Left ventricle myocardium inferior (tissue), 1 donor: ENCODE data around the gene REEP3. TPM values are rescaled to one million over a fixed set of nuclear protein-coding genes. Genes with fewer than 3 reads are reported as not detected.

Experiments
- DNase-seq: peaks from one replicate; pipeline ENCODE4 v3.0.0-alpha.2; 2020
- H3K27ac ChIP-seq: fragments of 200-600 bp; replicated peaks from 2 replicates; pipeline ENCODE4 v1.8.0; 2021
- H3K27me3 ChIP-seq: fragments of 200-600 bp; 2 replicates; pipeline ENCODE4 v1.8.0; 2021; ENCODE audit warnings: low read depth
- H3K36me3 ChIP-seq: fragments of 200-600 bp; 2 replicates; pipeline ENCODE4 v1.8.0; 2021
- H3K4me1 ChIP-seq: fragments of 200-600 bp; 2 replicates; pipeline ENCODE4 v1.8.0; 2021
- H3K4me3 ChIP-seq: fragments of 200-600 bp; 2 replicates; pipeline ENCODE4 v1.8.0; 2021; ENCODE audit warnings: mild to moderate bottlenecking, moderate library complexity
- H3K9me3 ChIP-seq: fragments of 200-600 bp; replicated peaks from 2 replicates; pipeline ENCODE4 v1.8.0; 2021
- intact Hi-C: fragments of 100-400 bp; cut with micrococcal nuclease; formaldehyde crosslinking; loops from one replicate; pipeline ENCODE4 v1.11.0; 2022
- total RNA-seq: library from RNA; stranded (reverse); fragmentation: NEBNext Ultra II Directional; extraction: Animal tissue kit (Norgen Biotek cat#: 25700); gene quantifications from one replicate; pipeline ENCODE4 v1.2.1, GENCODE V29; 2021
- TF ChIP-seq, protein P1 (sequence below): fragments of 200-600 bp; IDR thresholded peaks from 2 replicates; pipeline ENCODE4 v1.8.0; 2021; ENCODE audit warnings: antibody characterized with exemption, mild to moderate bottlenecking, borderline replicate concordance
- donor health status: DM: no; HTN: yes; CAD: no; lungs with severe emphysema.

Gene REEP3
- total RNA-seq, 1 donor from 2014 or later, result 18.2 TPM

DNA sequence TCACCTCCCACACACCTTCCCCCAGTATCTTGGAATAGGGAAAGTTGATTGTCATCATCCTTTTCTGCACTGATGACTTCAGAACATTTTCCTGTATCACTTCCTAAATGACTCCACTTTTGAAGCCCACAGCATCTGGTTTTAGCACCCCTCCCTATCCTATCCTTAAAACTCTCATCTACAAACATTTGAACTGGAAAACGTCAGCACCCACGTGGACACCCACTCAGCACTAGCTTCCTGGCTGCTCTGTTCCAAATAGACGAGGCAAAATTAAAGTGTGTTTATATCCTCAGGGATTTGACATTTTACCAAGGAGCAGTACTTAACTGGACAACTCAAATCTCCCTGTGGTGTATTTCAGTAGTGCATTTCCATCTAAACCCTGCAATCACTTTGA, 73.9 kb downstream of the REEP3 start:
- no peak for DNase-seq
- Histone ChIP-seq H3K27me3 (no peaks in the 10 kb centered on the region), H3K9me3 (no peaks in the 10 kb centered on the region), H3K27ac (peak overlapping the region; percentile 5), H3K4me3 (no peak overlapping the region), H3K36me3 (peaks cover 20% of the 10 kb centered on the region), H3K4me1 (peaks cover 31% of the 10 kb centered on the region)
- intact Hi-C loops, result no loop called here
- TF ChIP-seq, protein P1, sequence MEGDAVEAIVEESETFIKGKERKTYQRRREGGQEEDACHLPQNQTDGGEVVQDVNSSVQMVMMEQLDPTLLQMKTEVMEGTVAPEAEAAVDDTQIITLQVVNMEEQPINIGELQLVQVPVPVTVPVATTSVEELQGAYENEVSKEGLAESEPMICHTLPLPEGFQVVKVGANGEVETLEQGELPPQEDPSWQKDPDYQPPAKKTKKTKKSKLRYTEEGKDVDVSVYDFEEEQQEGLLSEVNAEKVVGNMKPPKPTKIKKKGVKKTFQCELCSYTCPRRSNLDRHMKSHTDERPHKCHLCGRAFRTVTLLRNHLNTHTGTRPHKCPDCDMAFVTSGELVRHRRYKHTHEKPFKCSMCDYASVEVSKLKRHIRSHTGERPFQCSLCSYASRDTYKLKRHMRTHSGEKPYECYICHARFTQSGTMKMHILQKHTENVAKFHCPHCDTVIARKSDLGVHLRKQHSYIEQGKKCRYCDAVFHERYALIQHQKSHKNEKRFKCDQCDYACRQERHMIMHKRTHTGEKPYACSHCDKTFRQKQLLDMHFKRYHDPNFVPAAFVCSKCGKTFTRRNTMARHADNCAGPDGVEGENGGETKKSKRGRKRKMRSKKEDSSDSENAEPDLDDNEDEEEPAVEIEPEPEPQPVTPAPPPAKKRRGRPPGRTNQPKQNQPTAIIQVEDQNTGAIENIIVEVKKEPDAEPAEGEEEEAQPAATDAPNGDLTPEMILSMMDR, result peak; percentile 43

DNA sequence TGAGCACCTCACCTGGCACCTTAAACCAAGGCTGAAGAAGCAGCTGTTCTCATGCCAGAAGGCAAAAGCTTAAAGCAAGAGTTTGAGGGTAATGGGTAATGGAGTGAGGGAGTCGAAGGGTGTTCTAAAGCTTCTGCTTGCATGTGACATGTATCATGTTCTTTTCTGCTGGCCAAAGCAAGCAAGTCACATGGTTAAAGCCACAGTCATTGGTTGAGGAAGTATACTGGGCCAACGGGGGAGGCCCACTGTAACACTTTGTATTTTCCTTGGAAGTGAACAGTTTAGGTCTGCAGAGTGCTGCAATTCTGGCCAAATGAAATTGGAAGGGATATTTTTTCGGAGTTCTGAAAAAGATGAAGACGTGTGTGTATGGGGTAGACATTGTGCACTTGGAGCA, 75.7 kb downstream of the REEP3 start:
- DNase-seq, result no peak
- intact Hi-C loops, result no loop called here

DNA sequence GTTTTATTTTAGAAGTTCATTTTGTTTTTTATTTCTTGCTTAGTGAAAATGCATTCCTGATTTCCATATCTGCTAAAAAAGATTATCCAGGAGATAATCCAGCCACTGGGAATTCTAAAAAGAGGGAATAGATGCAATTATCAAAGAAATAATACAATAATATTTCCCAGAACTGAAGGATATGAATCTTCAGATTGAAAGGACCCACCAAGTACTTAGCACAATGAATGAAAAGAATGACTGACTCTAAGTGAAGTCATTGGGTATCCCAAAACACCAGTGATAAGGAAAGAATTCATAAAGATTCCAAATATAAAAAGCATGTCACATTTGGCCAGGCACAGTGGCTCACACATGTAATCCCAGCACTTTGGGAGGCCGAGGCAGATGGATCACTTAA, 79.3 kb downstream of the REEP3 start:
- TF ChIP-seq, protein P1, result no peak
- DNase-seq, result no peak
- intact Hi-C loops, result no loop called here
- no peak overlapping the region for H3K4me3 ChIP-seq
- no peaks in the 10 kb centered on the region for H3K9me3 ChIP-seq
- peaks cover 35% of the 10 kb centered on the region for H3K36me3 ChIP-seq
- no peaks in the 10 kb centered on the region for H3K27me3 ChIP-seq
- H3K4me1 ChIP-seq, result peaks cover 18% of the 10 kb centered on the region
- H3K27ac ChIP-seq, result no peak overlapping the region

More for the DNA sequence above, 75.7 kb downstream of the REEP3 start:
- no peaks in the 10 kb centered on the region for H3K9me3 ChIP-seq
- H3K27me3 ChIP-seq, result no peaks in the 10 kb centered on the region
- peaks cover 33% of the 10 kb centered on the region for H3K36me3 ChIP-seq
- no peak overlapping the region for H3K27ac ChIP-seq
- TF ChIP-seq, protein P1, result no peak
- no peak overlapping the region for H3K4me3 ChIP-seq
- H3K4me1 ChIP-seq, result peaks cover 31% of the 10 kb centered on the region

DNA sequence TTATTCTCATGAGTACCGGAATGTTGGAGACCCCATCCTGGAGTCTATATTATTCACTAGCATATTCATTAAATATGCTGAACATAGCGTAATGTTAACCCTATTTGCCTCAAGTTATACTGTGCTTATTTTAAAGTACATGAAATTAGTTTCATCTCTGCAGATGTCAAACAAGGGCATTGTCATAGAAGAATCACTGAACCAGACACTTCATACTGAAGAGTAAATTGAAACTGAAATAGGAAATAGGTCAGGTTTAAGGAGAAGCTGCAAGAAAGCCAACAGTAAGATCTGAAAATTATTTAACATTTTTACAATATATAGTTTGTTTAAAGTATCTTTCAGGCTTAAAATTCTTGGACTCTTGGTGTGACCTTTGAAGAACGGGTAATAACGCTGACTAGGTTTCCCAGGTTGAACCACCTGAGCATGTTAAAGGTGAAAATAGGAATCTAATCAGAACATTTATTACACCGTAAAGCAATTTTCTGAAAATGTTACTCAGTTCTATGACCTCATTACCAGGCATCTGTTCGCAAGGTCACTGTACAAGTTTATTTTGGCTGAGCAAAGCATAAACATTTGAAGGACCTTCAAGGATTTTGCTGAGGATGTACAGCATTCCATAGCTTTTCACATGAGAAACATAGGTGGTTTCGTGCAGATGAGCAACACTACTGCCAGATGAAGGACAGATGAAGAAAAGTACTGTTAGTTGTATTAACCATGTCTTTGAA, 82.7 kb downstream of the REEP3 start:
- Histone ChIP-seq H3K4me3 (no peak overlapping the region), H3K4me1 (peaks cover 12% of the 10 kb centered on the region), H3K36me3 (peaks cover 18% of the 10 kb centered on the region), H3K27ac (no peak overlapping the region), H3K27me3 (no peaks in the 10 kb centered on the region), H3K9me3 (no peaks in the 10 kb centered on the region)
- intact Hi-C loops, result no loop called here
- no peak for DNase-seq
- TF ChIP-seq, protein P1, result no peak

DNA sequence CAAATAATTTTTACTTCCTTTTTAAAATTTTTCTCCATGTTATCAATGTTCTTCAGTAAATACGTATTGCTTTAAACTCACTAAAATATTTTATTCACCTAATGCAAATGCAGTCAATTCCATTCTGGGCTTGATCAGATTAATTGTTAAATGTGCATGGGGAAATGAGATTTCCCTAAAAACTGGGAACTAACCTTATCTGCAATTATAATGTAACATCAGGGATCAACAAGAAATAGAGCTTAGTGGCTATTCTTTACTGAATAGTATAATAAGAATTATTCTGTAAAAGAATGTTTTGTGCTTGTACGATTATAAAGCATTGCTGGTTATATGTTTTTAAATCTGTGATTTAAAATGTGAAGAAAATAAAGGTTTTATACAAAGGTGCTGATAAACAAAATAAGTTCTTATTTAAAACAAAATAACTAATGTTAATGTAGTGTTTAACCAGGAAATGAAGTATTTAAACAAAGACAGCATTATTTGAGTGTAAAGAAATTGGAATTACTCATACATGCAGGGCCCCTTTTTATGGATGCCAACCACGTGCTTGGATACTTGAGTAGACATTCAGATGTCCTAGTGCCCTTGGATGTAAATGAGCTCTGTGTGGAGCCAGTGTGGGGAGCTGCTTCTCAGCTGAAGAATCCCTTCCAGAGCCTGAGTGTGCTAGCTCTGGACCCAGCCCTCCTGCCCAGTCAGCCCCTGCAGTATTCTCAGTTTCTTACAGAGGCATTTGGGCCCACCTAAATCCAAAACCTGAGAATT, 84.2 kb downstream of the REEP3 start:
- peaks cover 21% of the 10 kb centered on the region for H3K36me3 ChIP-seq
- TF ChIP-seq, protein P1, result no peak
- intact Hi-C loops, result no loop called here

More for the DNA sequence above, 84.2 kb downstream of the REEP3 start:
- no peak overlapping the region for H3K27ac ChIP-seq
- no peaks in the 10 kb centered on the region for H3K27me3 ChIP-seq
- no peak for DNase-seq
- H3K4me1 ChIP-seq, result peaks cover 12% of the 10 kb centered on the region
- no peak overlapping the region for H3K4me3 ChIP-seq
- no peaks in the 10 kb centered on the region for H3K9me3 ChIP-seq
